GM19328 (cell line): ENCODE data around the gene UMODL1.

Experiments
- ATAC-seq: cut with Tn5 transposase; IDR thresholded peaks from one replicate; pipeline ENCODE4 v1.9.1; 2021; ENCODE audit warnings: mild to moderate bottlenecking, moderate library complexity; ENCODE audit not compliant: unreplicated experiment

Gene UMODL1

GRCh38 chr21:42071146-42071737 lies at the start of gene UMODL1:
Gene UMODL1 (plus strand): TSS chr21:42071317. CDS start chr21:42071317, 0 bp downstream.
- no peak for ATAC-seq

GRCh38 chr21:42021371-42022090 lies 49.6 kb upstream of the UMODL1 start:
- no peak for ATAC-seq

GRCh38 chr21:42022091-42022430 lies 49.1 kb upstream of the UMODL1 start:
- ATAC-seq: no peak

- no peak for ATAC-seq
These were observed 48.2 kb upstream of the UMODL1 start for GRCh38 chr21:42022906-42023305.

- ATAC-seq: no peak
These were observed 45.6 kb upstream of the UMODL1 start for GRCh38 chr21:42025376-42026081.

GRCh38 chr21:42026082-42026435 lies 45.1 kb upstream of the UMODL1 start:
- ATAC-seq: no peak

- ATAC-seq: no peak
These were observed 43.9 kb upstream of the UMODL1 start for GRCh38 chr21:42027085-42027821.

- ATAC-seq: no peak
These were observed 43.0 kb upstream of the UMODL1 start for GRCh38 chr21:42027822-42028765.

- ATAC-seq: no peak
These were observed 42.2 kb upstream of the UMODL1 start for GRCh38 chr21:42028766-42029425.

GRCh38 chr21:42030311-42030710 lies 40.8 kb upstream of the UMODL1 start:
- no peak for ATAC-seq

GRCh38 chr21:42031241-42031640 lies 39.9 kb upstream of the UMODL1 start:
- no peak for ATAC-seq

- no peak for ATAC-seq
These were observed 39.3 kb upstream of the UMODL1 start for GRCh38 chr21:42031816-42032215.

- no peak for ATAC-seq
These were observed 38.9 kb upstream of the UMODL1 start for GRCh38 chr21:42032266-42032665.

- no peak for ATAC-seq
These were observed 38.1 kb upstream of the UMODL1 start for GRCh38 chr21:42032968-42033367.

GRCh38 chr21:42036313-42036712 lies 34.8 kb upstream of the UMODL1 start:
- ATAC-seq: no peak

GRCh38 chr21:42037516-42037915 lies 33.6 kb upstream of the UMODL1 start:
- no peak for ATAC-seq

GRCh38 chr21:42037943-42038342 lies 33.2 kb upstream of the UMODL1 start:
- no peak for ATAC-seq

- no peak for ATAC-seq
These were observed 32.7 kb upstream of the UMODL1 start for GRCh38 chr21:42038393-42038792.

- ATAC-seq: no peak
These were observed 32.2 kb upstream of the UMODL1 start for GRCh38 chr21:42038826-42039425.
